GM18502 (cell line): ENCODE measurements around the gene HNRNPA0.

Experiments
- ATAC-seq: cut with Tn5 transposase; IDR thresholded peaks from one replicate; pipeline ENCODE4 v1.9.1; 2021; ENCODE audit warnings: mild to moderate bottlenecking; ENCODE audit not compliant: unreplicated experiment, poor library complexity

Gene HNRNPA0

DNA sequence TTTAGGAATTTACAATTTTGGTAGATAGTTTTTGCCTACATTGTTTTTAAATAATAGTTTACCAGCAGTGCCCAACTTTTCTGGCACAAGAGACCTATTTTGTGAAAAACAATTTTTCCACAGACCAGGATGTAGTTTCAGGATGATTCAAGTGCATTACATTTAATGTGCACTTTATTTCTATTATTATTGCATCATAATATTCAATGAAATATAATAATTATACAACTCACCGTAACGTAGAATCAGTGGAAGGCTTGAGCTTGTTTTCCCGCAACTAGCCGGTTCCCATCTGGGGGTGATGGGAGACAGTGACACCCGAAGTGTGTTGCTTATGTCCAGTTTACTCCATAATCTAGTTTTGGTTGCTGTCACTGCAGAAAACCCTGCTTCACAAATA, 3.5 kb upstream of the HNRNPA0 start:
- no peak for ATAC-seq

DNA sequence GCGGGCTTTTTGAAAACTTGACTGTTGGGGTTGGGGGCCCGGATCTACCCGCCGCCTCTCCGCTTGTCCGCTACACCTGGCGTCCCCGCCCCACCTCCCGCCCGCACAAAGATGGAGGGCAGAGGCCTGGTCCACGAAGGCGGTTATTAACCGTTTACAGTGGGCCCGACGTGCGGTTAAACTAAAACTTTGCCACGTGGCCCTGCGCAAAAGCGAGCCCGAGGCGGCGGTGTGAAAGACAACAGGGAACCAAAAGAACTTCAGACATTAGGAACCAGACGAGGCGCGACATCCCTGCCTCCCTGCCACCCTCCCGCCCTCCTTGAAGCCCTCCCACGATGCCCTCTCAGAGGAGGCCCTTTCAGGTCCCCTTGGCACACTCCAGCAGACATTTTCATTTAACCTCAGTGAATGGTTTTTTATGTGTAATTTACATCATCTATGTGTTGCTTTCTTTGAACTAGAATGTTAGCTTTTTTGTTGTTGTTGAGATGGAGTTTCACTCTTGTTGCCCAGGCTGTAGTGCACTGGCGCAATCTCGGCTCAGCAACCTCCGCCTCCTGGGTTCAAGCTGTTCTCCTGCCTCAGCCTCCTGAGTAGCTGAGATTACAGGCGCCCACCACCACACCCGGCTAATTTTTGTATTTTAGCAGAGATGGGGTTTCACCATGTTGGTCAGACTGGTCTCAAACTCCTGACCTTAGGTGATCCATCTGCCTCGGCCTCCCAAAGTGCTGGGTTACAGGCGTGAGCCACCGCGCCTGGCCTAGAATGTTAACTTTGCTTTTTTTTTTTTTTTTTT, 999 bp upstream of the HNRNPA0 start:
- ATAC-seq, result peak; percentile 24

DNA sequence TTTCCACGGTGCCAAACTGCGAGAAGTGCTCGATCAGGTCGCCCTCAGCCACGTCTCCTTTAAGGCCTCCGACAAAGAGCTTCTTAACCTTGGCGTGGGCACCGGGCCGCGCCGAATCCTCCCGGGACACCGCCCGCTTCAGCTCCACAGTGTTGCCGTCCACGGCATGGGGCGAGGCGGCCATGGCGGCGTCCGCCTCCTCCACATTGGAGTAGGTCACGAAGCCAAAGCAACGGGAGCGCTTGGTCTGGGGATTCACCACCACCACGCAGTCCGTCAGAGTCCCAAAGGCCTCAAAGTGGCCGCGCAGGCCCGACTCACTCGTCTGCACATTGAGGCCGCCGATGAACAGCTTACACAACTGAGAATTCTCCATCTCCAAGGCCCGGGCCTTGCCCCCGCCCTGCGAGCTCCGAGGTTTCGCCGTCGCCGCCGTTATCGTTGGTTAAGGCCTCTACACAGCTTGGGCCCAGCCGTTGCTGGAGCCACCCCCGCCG, 424 bp downstream of the HNRNPA0 start:
- peak; percentile 19 for ATAC-seq

DNA sequence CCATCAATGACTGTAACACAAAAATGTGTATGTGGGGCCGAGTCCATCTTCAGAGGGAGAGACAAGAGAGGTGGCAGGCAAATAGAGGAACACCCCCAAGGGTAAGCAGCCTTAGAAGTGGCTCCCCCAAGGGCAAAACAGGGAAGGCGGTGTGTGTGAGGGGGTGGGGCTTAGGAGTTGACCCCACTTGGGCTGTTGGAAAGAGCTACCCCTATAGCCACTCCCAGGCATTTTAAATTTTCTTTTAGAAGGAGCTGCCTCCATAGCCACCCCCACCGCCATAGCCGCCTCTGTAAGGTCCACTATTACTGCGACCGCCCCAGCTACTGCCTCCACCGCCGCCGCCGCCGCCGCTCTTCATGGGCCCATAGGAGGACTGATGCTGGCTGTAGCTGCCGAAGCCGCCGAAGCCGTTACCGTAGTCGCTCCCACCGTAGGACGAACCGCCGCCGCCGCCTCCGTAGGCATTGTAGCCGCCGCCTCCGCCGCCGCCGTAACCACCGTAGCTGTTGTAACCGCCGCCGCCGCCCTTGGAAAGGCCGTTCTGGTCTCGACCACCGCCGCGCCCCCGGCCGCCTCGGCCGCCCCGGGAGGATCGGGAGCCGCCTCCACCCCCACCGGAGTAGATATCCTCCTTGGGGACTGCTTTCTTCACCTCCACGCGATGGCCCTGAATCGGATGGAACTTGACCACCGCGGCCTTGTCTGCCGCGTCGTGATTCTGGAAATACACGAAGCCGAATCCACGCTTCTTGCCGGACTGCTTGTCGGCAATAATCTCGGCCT, 1.1 kb downstream of the HNRNPA0 start:
- no peak for ATAC-seq

DNA sequence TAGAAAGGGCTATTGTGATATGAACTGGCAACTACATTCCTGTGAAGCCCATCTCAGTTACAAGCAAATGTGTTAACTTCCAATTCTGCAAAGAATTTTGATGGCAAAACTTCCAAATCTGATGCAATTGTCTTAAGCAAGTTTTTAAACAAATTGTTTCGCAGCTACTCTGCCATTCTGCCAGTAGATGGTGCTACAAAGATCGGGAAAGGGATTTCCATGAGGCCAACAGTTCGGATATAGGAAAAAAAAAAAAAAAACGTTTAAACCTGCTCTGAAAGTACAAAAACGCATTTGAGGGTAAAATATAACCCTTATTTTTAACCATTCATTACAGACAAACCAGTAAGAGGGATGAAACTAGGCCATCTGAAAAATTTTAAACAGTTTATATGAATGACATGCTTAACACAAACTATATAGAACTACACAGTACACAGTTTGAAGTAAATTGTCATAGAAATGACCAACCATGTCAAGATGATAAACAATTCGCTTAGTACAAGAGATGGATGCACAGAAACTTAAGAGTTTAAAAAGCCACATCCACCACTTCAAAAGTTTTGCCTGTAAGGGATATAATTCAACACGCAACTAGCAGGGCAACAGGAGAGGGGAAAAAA, 2.2 kb downstream of the HNRNPA0 start:
- no peak for ATAC-seq

DNA sequence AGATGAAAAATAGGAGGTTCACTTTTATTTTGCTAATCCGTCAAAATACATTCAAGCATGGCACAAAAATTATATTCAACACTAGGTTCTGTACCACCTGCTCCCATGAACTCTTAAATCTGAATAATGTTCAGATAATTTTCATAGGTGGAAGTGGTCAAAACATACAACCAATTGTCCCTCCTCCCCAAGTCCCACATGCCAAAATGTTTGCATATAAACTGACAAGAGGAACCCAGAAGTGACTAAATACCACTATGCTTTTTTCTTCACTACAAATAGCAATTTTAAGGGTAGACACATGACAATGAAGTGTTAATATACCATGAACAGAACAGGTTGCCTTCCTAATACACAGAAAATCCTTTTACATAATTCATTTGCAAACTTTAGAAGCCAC, 3.7 kb downstream of the HNRNPA0 start:
- ATAC-seq, result no peak

DNA sequence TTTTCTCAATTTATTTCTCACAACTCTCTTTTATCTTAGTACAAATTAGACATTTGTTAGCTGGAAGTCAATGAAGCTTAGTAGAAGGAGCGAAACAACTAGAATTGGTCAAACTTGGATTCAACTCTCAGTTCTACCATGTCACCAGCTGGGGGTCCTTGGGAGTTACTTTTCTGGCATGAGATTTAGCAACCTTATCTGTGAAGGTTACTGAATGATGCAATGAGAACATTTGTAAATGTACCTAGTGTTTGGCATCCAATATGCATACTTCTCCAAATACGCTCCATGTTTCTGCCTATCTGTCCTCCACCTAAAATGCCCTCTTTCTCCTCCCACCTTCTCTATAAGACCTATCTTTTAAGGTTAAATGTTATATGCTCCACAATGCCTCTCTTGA, 6.3 kb downstream of the HNRNPA0 start:
- no peak for ATAC-seq

DNA sequence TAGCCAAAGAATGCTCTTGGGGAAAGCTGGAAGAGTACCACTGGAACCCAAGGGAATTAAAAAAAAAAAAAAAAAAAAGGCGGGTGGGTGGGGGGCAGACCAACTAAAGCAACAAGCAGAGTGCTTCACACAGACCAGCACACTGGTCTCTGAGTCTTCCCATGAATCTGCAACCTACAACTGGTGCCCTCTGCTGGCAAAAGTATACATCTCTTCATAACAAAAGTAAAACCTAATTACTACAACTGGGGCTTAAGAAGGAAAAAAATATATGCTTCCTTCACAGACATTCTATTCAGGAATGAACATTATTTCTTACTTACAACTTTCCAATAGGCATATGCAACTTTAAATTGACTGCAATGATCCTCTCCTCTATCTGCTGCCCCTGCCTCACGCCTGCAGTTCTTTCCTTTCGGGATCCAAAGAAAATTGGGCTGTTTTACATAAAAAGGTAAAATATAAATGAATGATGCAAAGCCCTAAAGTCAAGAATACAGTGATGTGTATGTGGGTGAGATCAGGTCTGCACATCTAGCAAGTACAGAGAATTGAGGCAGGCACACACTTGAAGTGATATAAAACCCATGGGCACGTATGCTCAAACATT, 11.0 kb downstream of the HNRNPA0 start:
- ATAC-seq, result no peak

DNA sequence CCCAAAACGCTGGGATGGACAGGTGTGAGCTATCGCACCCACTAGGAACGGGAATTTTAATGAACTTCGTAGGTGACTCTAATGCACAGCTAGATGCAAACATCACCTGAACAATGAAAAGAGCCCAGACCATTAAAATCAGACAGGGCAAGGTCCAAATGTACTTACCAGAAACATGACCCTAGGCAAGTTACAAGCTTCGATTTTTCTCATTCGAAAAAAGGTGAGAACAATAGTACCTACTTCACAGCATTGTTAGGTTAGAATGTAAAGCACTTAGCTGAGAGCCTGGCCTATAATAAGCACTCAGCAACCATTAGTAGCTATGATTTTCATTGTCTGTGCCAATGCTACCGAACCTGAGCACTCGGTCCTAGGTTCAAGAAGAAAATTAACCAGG, 12.4 kb downstream of the HNRNPA0 start:
- ATAC-seq, result no peak

DNA sequence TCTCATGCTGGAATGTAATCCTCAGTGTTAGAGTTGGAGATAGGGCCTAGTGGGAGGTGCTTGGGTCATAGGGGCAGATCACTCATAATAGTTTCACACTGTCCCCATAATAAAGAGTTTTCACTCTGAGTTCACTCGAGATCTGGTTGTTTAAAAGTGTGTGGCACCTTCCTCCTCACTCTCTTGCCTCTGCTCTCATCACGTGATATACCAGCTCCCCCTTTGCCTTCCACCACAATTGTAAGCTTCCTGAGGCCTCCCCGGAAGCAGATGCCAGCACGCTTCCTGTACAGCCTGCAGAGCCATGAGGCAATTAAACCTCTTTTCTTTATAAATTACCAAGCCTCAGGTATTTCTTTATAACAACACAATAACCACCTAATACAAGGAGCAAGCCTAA, 14.4 kb downstream of the HNRNPA0 start:
- ATAC-seq, result no peak

DNA sequence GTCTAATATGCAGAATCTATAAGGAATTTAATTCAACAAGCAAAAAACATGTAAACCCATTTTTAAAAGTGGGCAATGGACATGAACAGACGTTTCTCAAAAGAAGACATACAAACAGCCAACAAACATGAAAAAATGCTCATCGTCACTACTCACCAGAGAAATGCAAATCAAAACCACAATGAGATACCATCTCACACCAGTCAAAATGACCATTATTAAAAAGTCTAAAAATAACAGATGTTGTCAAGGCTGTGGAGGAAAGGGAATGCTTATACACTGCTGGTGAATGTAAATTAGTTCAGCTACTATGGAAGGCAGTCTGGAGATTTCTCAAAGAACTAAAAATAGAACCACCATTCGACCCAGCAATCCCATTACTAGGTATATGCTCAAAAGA, 15.2 kb downstream of the HNRNPA0 start:
- ATAC-seq, result no peak

DNA sequence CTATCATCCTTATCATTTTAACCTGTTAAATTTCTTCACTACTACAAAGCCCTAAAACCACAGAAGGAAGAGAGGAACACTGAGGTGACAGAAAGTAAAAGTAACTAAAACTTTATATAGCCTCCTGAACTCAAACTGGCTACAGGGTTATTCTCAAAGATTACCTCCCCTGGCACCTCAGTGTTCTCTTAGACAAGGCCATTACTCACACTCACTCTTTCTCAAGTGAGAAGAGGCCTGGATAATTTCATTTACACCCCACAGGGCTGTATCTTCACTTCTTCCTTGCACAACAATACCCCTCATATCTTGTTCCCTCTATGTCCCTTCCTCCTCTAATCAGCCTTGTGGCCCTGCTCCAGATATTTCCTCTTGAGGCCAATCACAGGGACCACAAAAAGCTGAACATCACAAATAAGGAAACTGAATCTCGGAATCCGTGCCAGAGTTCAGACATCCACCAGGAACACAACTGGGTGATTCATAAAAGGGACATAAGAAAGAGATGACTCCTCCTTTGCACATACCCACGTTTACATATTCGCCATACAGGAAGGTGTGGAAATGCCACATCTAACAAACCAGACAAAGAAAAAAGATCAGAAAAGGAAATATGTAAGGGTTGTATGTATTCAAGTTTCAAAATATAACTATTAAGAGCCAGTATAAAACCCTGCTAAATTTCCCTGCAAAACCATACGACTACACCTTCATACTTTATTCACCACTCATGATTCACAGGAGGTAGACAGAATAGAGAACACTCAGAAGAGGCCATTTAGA, 16.6 kb downstream of the HNRNPA0 start:
- ATAC-seq, result no peak

DNA sequence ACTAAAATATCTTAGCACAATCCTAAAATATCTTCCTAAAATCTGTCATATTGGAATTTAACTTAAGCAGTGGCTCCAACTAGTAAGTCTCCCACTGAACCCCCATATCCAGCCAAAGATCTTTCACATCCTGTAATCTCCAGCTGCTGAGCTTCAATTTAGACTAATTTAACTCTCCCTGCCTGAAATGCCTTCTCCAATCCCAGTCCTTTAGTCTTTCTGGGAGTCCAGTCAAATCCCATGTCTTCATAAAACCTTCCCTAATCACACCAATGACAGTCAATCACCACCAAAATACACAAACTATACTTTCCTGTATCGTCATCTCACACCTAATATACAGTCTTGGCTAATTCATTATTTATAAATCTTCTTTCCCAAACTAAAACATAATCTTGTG, 17.7 kb downstream of the HNRNPA0 start:
- ATAC-seq, result no peak

DNA sequence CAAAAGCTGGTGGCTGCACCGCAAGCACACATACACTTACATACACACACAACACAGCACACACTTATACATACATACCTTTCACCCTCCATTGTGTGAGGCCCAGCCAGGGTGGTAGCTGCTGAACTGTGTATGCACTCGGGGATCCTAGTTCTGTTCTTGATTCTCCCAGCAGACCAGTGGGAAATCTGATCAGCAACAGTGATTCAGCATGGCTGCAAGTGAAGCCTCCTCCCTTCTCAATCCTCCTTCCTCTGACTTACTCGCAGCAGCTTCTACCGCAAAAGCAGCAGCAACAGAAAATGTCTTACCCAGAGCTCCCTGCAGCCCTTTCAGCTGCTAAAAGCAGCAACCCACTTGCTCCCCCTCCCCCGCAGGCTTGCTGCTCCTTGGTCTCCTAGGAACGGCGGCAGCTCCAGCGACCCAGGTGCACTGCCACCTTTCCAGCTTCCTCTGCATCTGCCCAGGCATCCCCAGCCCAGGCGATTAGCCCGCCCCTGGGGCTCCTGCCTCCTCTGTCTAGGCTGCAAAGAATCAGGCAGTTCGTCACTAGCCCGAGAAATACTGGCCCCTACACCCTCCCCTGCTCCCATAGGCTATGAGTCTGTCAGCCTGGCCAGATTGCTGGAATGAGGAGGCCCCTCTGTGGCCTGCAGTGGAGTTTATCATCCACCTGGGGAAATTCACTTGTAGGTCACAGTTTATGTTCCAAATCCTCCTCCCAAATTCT, 18.4 kb downstream of the HNRNPA0 start, which contains the start of gene KLHL3:
KLHL3 (minus strand) TSS at position 535 of the 730 bp plus-strand sequence; CDS start at position 92, 443 bp downstream.
- peak; percentile 61 for ATAC-seq

DNA sequence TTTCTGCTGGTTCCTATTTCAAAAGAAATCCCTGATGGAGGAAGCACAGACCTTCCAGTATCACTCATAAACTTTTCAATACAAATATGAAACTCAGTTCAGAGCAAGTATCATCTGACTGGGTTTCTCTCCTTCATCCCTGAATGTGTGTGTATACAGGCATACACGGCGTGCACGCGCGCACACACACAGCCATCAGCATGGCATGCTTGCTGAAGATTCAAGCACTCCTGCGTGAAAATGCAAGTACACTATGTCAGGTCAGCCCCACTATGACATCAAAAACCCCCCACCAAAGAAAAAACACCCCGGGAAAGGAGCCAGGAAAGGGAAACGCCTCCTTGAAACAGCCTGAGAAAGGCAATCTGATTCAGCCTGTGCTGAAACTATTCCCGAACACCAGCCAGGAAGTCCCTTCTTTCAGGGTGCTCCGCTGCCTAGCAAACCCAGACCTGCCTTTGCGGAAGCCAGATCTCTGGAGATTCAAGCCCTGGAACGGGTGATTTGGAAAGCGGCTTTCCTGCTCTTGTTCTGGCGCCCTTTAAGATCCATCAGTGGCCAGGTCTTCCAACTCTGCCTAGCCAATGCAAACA, 19.1 kb downstream of the HNRNPA0 start:
- ATAC-seq, result peak; percentile 31

DNA sequence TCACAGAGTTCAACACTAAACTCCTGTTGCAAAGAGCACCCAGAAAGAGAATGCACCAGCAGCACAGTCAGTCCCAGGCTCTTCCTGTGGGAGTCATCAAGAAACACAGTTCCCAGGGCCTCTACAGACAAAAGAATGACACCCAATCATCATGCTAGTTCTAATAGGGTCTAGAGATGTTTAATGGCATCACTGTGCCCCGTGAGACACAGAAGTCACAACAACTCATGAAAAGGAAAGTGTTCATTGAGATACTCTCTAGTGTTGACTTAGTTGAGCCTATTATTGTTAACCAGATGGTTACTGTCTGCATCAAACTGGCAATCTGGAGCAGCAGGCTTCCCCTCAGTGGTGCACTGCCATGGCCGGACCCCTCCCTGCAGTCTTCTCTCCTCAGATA, 19.8 kb downstream of the HNRNPA0 start:
- no peak for ATAC-seq

DNA sequence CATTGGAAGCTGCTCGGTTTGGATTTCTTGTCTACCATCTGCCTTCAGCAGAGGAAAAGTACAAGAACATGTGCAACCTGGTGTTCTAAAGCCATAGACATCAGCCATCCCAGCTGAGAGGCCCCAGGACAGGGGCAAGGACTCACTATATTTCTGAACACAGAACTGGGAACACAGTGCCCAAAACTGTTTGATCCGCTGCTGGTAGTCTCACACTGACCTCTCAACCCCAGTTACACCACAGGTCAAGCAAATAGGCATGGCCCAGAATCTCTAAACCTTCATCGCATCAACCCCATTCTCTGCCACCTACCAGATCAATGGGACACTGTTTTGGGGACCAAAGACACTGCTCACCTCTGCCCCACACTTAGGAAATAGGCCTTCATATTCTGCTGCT, 20.2 kb downstream of the HNRNPA0 start:
- no peak for ATAC-seq

DNA sequence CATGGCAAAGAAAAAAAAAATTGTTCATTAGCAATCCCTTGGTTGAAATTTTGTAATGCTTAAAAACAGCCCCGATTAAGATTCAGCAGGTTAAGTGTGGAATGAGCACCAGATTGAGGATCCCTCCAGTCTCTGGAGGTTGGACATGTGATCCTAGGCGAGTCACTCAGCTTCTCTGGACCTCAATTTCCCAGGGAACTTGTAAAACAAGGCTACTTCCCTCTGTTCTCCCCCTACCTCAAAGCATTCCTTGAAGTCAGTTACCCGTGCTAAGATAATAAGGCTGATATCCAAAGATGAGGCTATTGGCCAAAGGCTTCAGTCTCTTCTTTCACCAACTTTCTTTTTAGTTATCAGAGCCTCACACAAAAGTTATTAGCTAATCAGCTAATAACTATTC, 21.2 kb downstream of the HNRNPA0 start:
- no peak for ATAC-seq

DNA sequence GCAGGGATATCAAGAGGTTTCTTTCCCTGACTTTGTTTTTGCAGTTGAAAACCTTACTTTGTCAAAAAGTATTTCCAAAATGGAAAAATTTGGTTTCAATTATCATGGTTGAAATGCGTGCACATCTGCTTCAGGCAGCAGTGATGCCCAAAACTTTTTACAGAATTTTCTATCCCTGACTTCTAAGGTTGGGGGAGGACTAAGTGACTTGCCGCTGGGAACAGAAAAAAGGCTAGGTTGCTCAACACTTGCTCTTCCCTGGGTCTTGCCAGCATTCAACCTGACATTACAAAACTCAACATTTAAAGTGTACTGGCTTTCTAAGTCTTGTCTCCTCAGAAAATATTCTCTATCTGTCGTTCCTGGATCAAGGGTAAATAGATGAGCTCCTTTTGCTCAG, 23.0 kb downstream of the HNRNPA0 start:
- ATAC-seq, result no peak
